Posterior vena cava (tissue), 2 donors: ENCODE measurements around the gene ADCY9. TPM values are rescaled to one million over a fixed set of nuclear protein-coding genes. Genes with fewer than 3 reads are reported as not detected.

Source experiments
- DNase-seq: peaks from one replicate; pipeline ENCODE4 v3.0.0-alpha.2; 2020; ENCODE audit warnings: low spot score
- intact Hi-C, 2 donors: fragments of 100-400 bp; cut with DNase I; formaldehyde crosslinking; loops; one replicate each; pipeline versions ENCODE4 v1.14.1 to v1.14.2; 2022 to 2023
- total RNA-seq, 2 donors: library from RNA; stranded (reverse); fragmentation: NEBNext Ultra II Directional; extraction: Animal tissue kit (Norgen Biotek cat#: 25700); gene quantifications; one replicate each; pipeline ENCODE4 v1.2.1, GENCODE V29; 2021
- donor health status: DM: yes; HTN: yes; CAD: no.
- donor health status: DM: yes; HTN: yes; CAD: no.

ADCY9 gene
- total RNA-seq, 2 donors from 2014 or later: 20.8 to 20.9 TPM

- DNase-seq: peak; percentile 45
- intact Hi-C loops: no loop called here
These were observed 200.6 kb downstream of the ADCY9 start for GRCh38 chr16:3915426-3916260.

GRCh38 chr16:3912897-3913296, 203.3 kb downstream of the ADCY9 start:
- DNase-seq: peak; percentile 9

More at GRCh38 chr16:3912897-3913296, 203.3 kb downstream of the ADCY9 start:
- intact Hi-C loops: no loop called here

Other genes with a start within 250 kb of the ADCY9 start
- gene CREBBP, start 235.7 kb downstream of the ADCY9 start, total RNA-seq: 10 to 100 TPM; 48.4 to 56.8 TPM
- 1 to 10 TPM; 4.1 to 4.6 TPM for gene SRL, start 125.6 kb upstream of the ADCY9 start, total RNA-seq
- gene TFAP4, start 156.6 kb upstream of the ADCY9 start, total RNA-seq: 1 to 10 TPM; 4.0 to 5.4 TPM
- gene GLIS2, start 199.6 kb upstream of the ADCY9 start, total RNA-seq: 10 to 100 TPM; 35.6 to 49.0 TPM
- 10 to 100 TPM; 25.3 to 28.8 TPM for gene PAM16, start 234.9 kb upstream of the ADCY9 start, total RNA-seq